DMS153 treated with DMSO at 0.1 percent for 48 hours (cell line): ENCODE data around the gene SMIM14.
"Not testable (repeated sequence)": the region's sequence is repeated elsewhere in the genome, so short reads cannot be mapped to it uniquely, and the experiment has no call there.

Source experiments
- DNase-seq: peaks from one replicate; lab custom pipeline; 2025; ENCODE audit not compliant: unreplicated experiment; lab: John Stamatoyannopoulos, UW

The SMIM14 gene

DNA sequence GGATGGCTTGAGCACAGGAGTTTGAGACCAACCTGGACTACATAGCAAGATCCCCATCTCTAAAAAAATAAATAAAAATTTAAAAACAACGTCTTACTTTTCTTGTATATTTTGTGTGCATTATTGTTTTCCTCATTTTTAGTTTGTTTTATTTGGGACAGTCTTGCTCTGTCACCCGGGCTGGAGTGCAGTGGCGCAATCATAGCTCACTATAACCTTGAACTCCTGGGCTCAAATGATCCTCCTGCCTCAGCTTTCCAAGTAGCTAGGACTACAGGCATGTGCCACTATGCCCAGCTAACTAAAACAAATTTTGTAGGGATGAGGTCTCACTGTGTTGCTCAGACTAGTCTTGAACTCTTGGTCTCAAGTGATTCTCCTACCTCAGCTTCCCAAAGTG lies 9.5 kb upstream of the SMIM14 start:
- DNase-seq: no peak

DNA sequence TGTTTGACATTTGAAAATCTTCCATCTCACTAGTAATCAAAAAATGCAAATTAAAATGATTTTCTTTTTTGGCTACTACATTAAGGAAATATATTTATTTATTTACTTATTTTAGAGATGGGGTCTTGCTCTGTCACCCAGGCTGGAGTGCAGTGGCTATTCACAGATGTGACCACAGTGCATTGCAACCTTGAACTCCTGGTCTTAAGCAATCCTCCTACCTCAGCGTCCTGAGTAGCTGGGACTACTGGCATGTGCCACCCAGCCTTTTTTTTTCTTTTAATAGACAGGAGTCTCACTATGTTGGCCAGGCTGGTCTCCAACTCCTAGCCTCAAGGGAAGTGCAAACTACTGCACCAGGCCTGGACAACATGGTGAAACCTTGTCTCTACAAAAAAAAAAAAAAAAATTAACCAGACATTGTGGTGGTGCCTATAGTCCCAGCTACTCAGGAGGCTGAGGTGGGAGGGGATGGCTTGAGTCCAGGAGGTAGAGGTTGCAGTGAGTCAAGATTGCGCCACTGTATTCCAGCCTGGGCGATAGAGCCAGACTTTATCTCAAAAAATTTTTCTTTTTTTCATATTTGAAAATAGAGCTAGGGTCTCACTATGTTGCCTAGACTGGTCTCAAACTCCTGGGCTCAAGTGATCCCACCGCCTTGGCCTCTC lies 4.4 kb upstream of the SMIM14 start:
- DNase-seq: no peak

DNA sequence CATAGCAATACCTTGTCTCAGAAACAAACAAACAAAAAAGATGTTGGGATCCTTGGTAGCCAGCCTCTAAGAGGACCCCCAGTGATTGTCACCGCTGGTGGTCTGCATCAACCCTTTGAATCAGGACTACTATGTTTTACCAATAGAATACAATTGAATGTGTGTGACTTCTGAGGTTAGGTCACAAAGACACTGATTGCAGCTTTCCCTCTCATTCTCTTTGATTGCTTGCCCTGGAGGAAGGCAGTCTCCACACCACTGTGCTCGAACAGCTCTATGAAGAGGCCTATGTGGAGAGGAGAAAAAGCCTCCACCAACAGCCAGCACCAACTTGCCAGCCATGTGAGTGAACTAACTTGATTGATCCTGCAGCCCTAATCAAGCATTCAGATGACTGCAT lies 2.8 kb upstream of the SMIM14 start:
- DNase-seq: no peak

DNA sequence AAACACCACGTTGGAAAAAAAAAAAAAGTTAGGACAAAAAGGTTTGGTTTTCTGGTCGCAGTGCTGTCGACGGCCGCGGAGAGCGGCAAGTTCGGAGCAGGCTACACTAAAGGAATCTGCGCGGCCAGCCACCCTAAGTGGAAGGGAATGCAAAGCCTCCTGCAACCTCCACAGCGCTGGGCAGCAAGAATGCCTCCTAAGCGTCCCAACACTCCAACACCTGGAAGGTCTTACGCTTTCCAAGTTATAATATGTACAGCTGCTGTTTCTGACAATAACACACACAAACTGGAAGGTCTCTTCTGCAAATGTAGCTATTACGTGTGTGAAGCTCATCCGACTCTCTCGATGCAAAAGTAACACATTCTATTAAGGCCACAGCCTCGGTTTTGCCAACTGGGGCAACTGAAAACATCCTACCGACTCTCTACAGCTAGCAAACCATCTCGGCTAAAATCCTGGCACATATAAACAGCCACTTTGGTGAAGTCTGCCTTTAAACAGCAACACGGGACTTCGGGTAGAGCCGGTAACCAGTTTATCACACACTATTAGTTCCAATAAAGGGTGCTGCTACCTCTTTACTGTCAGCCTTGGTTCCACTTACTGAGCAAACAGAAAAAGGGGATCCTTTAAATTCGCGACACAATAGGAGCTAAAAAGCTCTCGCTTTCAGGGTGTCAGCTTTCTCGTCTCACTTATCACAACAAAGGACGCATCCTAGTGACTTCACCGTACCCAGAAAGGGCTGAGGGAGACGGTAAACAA lies 895 bp downstream of the SMIM14 start:
- DNase-seq: no peak

DNA sequence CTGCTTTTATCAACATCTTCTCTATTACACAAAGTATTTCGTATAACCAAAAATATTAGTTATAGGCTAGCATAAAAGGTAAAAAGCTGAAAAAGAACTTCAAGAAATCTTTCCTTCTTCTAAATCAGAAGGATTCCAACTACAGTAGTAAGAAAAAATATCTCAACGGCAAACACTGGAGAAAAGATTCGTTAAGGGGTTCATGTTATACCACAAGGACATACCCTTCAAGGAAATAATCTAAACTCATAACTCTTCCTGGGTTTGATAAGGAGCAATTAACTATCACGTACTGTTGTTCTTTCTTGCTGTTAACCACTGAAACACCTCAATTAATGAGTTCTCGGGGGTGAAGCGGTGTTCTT lies 1.5 kb downstream of the SMIM14 start:
- no peak for DNase-seq

DNA sequence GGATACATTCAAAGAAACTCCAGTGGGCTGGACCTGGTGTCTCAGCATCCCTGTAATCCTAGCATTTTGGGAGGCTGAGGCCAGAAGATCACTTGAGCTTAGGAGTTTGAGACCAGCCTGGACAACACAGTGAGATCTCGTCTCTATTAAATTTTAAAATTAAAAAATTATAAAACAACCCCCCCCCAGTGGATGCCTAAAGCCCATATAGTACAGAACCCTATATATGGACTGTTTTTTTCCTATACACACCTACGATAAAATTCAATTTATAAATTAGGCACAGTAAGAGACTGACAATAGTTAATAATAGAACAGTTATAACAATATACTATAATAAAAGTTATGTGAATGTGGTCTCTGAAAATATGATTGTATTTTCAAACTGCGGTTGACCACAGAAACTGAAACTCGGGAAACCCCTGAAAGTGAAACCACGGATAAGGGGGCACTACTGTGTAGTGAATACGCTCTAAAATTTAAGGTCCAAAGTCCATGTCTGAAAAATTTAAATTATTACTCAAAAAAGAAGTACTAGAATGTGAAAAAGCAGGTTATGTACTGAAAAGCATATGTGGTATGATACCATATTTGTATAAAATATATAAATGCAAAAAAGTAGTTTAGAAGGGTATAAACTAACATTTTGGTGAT lies 2.0 kb downstream of the SMIM14 start:
- no peak for DNase-seq

DNA sequence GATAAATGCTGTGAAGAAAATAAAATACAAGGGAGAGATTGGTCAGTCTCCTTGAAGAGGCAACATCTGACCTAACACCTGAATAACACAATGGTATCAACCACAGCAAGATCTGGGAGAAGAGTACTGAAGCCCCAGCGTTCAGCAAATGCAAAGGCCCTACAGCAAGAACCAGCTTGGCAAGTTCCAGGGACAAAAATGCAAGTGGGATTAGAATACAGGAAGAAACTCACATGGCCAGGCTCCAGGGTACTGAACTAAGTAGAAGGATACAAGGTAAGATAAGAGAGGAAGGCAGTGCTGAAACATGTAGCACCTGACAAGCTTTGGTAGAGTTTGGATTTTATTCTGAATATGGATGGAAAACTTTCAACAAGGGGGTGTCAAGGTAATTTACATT lies 3.6 kb downstream of the SMIM14 start:
- DNase-seq: no peak

DNA sequence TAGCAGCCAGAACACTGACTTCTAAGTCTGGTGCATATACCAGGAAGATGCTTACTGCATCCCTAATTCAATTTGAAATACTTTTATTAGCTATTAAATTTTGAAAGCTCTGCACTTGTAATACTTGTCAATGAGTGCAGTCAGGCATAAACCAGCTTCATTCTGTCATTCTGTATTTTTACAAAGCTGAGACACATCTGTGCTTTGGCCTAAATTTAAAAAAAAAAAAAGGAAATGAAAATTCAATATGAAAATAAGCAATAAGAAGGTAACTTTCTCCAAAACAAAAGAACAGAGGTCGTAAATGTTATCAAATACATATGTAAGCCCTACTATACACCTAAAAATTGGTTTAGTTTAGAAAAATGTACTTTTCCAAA lies 7.0 kb downstream of the SMIM14 start:
- DNase-seq: no peak

DNA sequence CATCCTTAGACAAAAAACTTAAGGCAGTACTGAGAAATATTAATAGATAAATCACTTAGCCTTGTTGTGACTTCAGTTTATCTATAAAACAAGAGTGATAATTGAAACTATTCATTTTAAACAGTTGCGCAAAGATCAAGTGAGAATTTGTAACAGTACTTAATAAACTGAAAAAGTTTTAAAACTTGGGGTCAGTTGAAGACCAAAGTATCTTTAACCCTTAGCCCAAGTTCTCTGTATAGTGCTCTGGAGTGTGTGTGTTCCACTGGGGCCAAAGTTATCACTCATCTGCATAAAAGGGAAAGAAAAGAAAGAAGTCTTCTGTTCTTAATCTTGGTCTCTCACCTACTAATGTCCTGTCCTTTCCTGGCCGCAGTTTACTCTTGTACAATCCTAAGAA lies 11.3 kb downstream of the SMIM14 start:
- DNase-seq: no peak

DNA sequence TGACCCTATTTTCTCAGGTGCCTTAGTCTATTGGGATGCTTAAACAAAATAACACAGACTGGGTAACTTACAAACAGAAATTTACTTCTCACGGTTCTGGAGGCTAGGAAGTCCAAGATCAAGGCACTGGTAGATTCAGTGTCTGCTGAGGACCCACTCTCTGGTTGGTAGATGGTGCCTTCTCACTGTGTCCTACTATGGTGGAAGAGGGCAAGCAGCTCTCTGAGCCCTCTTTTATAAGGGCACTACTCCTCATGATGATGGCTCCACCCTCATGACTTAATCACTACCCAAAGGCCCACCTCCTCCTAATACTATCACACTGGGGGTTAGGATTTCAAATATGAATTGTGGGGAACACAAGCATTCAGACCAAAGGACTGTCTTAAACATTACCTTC lies 11.8 kb downstream of the SMIM14 start:
- DNase-seq: no peak

DNA sequence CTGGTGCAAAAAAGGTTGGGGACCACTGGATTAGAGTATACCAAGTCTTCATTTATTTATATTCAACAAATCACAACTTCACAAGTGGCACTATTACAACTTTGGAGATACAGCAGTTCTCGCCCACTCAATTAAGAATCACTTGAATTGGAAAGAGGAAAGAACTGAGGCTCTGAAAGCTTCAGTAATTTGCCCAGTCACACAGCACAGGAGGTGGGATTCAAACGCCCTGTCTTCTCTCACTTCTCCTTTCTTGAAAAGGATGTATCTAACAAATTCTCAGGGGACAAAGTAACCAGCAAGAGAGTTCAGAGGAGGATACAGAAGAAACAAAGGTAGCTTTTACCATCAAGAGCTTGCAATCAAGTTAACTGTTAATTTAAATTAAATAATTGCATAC lies 12.4 kb downstream of the SMIM14 start:
- no peak for DNase-seq

DNA sequence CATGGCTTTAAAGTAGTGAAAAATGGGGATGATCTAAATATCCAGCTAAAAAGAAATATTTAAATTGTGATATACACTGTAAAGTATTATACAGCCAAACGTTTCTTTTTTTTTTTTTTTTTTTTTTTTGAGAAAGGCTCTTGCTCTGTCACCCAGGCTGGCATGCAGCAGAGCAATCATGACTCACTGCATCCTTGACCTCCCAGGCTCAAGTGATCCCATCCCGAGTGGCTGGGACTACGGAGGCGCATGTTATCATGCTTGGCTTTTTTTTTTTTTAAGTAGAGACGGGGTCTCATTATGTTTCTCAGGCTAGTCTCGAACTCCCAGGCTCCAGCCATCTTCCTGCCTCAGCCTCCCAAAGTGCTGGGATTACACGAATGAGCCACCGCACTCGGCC lies 17.1 kb downstream of the SMIM14 start:
- DNase-seq: no peak

DNA sequence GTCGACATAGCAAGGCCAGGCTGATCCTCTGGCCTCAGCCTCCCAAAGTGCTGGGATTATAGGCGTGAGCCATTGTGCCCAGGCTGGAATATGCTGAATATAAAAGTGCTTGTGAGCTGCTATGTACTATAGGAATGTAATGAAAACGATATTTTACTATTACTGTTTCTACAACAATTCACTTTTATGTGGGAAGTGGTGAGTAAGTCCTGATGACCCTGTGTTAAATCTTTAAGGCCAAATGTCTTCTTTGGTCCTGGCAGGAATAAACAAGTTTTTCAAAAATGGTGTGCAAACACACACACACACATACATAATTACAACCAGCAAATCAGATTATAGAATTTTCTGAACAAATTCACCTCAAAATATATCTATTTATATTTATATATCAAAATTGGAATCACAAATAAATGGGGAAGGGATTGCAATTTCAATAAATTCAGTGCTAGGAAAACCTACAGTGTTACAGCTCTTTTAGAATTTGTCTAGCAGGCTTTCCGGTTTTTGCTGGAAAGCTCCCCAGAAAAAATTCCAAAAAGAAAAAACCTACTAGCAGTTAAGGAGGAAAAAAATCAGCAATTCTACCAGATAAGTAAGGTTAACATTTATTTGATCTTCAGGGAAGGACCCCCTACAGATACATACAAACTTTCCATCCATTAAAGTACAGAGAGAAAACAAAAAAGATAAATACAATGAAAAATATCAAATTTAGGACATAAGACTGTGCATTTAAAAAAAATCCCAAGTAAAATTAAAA lies 17.9 kb downstream of the SMIM14 start:
- no peak for DNase-seq

DNA sequence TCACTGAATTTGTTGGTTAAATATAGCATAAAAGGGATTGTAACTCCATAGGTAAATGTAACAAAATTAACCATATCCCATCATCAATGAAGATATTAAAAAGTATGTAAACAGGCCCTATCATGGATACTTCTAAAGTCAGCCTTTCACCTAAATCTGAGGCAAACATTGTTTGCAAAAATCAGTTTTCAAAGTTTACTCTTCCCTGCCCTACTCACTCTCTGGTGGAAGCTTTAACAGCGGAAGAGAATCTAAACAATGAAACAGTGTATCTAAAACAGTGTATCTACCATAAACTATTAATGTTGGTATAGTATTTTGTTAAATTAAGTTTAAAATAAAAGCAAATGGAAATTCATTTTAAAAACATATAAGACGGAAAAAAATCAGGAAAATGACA lies 21.1 kb downstream of the SMIM14 start:
- DNase-seq: no peak

DNA sequence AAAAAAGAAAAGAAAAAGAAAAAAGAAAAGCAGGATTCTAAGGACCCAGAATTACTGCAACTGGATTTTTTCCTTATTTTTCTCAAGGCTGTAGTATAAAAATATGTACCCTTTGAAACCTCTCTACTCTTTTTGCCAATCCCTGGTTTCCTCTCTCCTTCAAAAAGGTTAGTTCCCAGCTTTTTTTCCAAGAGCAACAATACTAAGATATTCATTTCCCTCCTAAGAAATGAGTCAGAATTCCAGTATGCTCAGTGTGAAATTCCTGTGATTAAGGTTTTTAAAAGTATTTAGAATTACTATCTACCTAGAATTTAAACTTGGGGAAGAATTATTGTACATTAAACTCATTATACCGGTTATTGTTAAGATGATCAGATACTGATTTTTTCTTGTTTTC lies 22.0 kb downstream of the SMIM14 start:
- DNase-seq: no peak

DNA sequence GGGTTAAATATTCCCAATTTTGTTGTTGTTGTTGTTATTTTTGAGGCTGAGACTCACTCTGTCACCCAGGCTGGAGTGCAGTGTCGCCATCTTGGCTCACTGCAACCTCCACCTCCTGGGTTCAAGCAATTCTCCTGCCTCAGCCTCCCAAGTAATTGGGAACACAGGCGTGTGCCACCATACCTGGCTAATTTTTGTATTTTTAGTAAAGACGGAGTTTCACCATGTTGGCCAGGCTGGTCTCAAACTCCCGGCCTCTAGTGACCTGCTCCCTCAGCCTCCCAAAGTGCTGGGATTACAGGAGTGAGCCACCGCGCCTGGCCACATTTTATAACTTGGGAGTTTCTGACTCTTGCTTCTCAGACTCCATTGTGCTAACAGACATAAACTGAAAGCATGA lies 22.6 kb downstream of the SMIM14 start:
- not testable (repeated sequence) for DNase-seq

DNA sequence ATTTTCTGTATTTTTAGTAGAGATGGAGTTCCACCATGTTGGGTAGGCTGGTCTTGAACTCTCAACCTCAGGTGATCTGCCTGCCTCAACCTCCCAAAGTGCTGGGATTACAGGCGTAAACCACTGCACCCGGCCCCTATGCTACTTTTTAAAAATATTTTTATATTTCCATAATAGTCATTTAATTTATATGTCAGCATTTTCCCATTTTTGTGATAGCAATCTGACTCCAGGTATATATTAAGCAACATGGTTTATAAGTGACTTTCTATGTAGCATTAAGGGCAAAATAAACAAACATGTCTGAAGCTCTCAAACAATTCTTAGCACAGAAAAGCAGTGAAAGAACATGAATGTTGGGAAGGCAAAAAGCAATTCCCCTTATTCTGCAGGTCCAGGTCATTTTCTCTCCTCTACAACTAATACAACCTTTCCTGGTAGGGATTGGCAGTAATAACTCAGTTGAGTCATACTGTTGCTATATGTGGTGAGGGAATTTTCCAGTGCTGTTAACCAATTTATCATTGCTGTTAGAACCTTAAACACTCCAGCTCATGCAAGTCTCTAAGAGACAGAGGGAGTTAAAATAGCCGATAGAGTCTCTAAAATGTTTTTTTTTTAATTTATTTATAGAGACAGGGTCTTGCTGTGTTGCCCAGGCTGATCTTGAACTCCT lies 24.0 kb downstream of the SMIM14 start:
- DNase-seq: no peak

DNA sequence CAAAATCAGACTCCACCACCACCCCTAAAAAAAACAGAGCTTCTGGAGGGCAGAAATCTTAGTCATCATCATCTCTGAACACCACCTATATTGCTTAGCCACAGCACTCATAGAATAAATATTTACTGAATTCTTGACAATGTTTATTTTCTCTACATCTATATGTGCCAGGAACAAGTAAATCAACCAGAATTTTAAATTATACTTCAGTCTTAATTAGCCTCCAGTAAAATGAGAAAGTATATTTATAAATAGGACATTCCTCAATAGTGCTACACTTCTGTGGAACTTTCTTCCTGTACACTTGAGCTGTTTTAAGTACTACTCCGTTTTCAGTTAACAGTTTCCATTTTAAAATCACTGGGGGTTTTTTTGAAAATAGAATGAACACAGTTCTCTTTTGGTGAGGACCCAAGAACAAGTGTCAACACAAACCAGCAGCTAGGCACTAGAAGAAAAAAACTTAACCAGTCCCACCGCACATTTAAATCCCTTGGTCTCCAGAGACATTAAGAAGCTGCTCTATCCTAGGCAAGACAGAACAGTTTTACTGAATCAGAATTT lies 25.5 kb downstream of the SMIM14 start:
- DNase-seq: no peak

DNA sequence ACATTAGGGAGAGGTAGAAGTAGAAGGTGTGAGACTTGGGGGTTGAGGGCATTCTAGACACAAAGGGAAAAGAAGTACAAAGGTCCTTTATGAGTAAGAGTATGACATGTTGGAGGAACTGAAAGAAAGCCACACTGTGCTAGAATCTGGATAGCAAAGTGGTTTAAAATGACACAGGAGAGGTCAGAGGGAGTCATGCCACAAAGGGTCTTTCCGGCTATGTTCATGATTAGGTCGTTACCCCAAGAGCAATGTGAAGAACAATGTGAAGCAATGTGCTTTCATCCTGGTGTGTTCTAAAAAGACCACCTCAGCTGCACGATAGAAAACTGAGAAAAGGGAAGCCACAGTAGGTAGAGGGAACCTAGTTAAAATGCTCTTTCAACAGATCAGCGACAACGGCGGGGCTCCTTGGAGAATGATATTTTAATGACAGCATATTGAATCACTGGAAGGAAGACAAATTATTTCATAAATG lies 29.2 kb downstream of the SMIM14 start:
- DNase-seq: no peak

DNA sequence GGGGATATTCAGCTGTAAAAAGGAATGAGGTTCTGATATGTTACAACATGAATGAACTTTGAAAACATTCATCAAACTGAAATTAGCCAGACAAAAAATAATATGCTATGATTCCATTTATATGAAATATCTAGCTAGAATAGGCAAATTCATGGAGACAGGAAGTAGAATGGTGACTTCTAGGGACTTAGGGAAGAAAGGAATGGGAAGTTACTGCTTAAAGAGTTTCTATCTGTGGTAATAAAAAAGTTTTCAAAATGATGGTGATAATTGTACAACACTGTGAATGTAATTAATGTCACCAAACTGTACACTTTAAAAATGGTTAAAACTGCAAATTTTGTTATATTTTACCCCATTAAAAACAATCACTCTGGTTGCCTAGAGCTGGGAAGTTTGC lies 30.2 kb downstream of the SMIM14 start:
- DNase-seq: no peak

DNA sequence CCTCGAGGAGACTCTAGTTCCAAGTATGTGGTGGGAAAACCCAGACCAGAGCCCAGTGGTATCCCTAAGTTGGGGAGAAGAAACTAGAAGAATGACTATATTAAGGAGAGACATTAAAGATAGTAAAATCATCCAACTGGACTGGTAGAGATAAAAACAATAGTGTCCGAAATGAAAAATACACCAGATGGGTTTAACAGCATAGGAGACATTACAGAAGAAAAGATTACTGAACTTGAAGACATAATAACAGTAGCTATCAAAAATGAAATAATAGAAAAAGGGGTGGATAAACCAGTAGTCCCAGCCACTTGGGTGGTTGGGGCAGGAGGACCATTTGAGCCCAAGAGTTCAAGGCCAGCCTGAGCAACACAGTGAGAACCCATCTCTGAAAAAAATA lies 31.9 kb downstream of the SMIM14 start:
- no peak for DNase-seq
